Measurements from ENCODE around the gene TBC1D14. TPM values are rescaled to one million over a fixed set of nuclear protein-coding genes. Genes with fewer than 3 reads are reported as not detected.
"Not testable (repeated sequence)": the region's sequence is repeated elsewhere in the genome, so short reads cannot be mapped to it uniquely, and the experiment has no call there.

Gene TBC1D14
- total RNA-seq, 2 experiments from 2014 or later: 53.7 to 55.3 TPM

DNA sequence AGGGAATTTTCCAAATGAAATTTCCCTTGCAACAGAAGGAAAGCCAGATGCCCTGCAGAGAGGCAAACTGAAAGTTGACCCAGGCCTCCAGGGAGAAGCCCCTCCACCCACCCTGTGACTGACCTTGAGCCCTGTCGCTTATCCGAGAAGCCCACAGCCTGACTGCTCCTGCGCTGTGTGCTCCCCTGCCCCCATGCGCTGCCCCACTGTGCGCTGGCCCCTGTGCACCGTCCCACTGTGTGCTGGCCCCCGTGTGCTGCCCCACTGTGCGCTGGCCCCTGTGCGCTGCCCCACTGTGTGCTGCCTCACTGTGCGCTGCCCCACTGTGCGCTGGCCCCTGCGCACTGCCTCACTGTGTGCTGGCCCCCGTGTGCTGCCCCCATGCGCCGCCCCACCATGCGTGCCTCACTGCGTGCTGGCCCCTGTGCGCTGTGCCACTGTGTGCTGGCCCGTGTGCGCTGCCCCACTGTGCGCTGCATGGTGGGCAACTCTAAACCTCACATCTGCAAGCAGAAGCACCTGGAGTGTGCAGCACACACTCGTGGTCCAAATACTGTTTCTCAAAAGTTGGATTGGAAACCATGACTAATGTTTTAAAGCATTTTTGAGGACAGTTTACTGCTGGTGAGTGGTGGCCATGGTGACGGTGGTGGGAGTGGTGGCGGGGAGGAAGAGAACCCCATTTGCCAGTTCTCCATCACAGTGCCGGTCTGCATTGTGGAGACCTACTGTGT lies 166.5 kb downstream of the TBC1D14 start:
- Mint-ChIP-seq H3K27ac (no peak overlapping the region), H3K27me3 (peaks cover 32% of the 10 kb centered on the region), H3K36me3 (ENCODE audit: low read depth) (no peaks in the 10 kb centered on the region), H3K4me3 (no peak overlapping the region), H3K9me3 (no peaks in the 10 kb centered on the region), H3K4me1 (peaks cover 4% of the 10 kb centered on the region)
- DNase-seq: no peak
- ChIA-PET CTCF (no interaction called here), POLR2A (no interaction called here)

DNA sequence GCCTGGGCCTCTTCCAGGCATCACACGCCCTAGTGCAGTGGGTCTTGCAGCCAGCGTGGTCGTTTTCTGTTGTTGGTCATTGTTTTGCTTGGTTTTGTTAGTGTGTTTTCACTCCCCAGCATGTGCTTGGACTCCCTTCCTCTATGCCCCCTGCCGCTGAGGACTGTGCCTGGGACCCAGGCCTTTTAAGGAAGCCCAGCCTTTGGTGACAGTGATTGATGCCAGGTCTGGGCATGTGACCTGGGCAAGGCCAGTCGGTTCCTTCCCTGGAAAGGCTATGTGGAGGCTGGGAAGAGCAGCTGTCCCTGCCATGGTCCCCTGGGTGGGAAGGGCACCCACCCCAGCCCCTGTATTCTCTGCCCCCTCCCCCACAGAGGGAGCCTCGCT lies 167.1 kb downstream of the TBC1D14 start:
- peaks cover 33% of the 10 kb centered on the region for H3K27me3 Mint-ChIP-seq
- DNase-seq: no peak
- no peaks in the 10 kb centered on the region for H3K9me3 Mint-ChIP-seq
- no peak overlapping the region for H3K4me3 Mint-ChIP-seq
- H3K4me1 Mint-ChIP-seq: peaks cover 4% of the 10 kb centered on the region
- no peaks in the 10 kb centered on the region for H3K36me3 Mint-ChIP-seq (ENCODE audit: low read depth)
- H3K27ac Mint-ChIP-seq: no peak overlapping the region
- POLR2A ChIA-PET: no interaction called here
- CTCF ChIA-PET: no interaction called here

DNA sequence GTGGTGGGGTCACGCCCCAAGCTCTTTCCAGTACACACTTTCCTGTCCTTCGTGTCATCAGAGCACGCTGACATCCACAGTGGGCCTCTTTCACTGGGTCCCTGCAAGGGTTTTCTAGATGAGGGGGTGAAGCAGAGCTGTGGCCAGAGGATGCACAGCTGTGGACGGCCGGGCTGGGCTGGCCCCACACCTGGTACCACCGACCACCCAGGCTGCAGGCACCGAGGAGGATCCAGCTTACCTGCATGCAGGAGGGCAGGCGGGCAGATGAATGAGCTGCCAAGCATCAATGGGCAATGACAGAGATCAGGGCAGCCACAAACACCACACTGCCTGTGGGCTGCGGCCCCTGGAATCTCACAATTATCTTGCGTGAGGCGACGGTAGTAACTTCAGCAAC lies 167.7 kb downstream of the TBC1D14 start:
- no peaks in the 10 kb centered on the region for H3K36me3 Mint-ChIP-seq (ENCODE audit: low read depth)
- no peak for DNase-seq
- H3K4me1 Mint-ChIP-seq: peaks cover 6% of the 10 kb centered on the region
- no peaks in the 10 kb centered on the region for H3K9me3 Mint-ChIP-seq
- H3K27ac Mint-ChIP-seq: no peak overlapping the region
- ChIA-PET CTCF (no interaction called here), POLR2A (no interaction called here)
- peaks cover 33% of the 10 kb centered on the region for H3K27me3 Mint-ChIP-seq
- H3K4me3 Mint-ChIP-seq: no peak overlapping the region

GRCh38 chr4:7078025-7078424 lies 168.4 kb downstream of the TBC1D14 start:
- H3K27ac Mint-ChIP-seq: no peak overlapping the region
- ChIA-PET POLR2A (no interaction called here), CTCF (no interaction called here)
- no peaks in the 10 kb centered on the region for H3K36me3 Mint-ChIP-seq (ENCODE audit: low read depth)
- peaks cover 6% of the 10 kb centered on the region for H3K4me1 Mint-ChIP-seq
- no peaks in the 10 kb centered on the region for H3K9me3 Mint-ChIP-seq
- no peak for DNase-seq
- no peak overlapping the region for H3K4me3 Mint-ChIP-seq
- H3K27me3 Mint-ChIP-seq: peaks cover 33% of the 10 kb centered on the region

DNA sequence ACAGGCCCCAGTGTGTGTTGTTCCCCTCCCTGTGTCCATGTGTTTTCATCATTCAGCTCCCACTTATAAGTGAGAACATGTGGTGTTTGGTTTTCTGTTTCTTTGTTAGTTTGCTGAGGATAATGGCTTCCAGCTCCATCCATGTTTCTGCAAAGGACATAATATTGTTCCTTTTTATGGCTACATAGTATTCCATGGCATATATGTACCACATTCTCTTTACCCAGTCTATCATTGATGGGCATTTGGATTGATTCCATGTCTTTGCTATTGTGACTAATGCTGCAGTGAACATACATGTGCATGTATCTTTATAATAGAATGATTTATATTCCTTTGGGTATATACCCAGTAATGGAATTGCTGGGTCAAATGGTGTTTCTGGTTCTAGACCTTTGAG lies 169.9 kb downstream of the TBC1D14 start:
- CTCF ChIA-PET: interaction anchor here (0.7 to 1.6 kb wide), 5 partner anchors 9 to 361 kb away, joined by 3 to 4 read pairs (median 3); a partner anchor contains a TSS
- H3K27me3 Mint-ChIP-seq: peaks cover 42% of the 10 kb centered on the region
- POLR2A ChIA-PET; H3K4me1 Mint-ChIP-seq; H3K9me3 Mint-ChIP-seq; H3K4me3 Mint-ChIP-seq; H3K27ac Mint-ChIP-seq; H3K36me3 Mint-ChIP-seq (ENCODE audit: low read depth); DNase-seq: not testable (repeated sequence)

GRCh38 chr4:7079909-7080308 lies 170.3 kb downstream of the TBC1D14 start:
- not testable (repeated sequence) for DNase-seq; H3K4me1 Mint-ChIP-seq; H3K9me3 Mint-ChIP-seq; H3K4me3 Mint-ChIP-seq; H3K27ac Mint-ChIP-seq; H3K36me3 Mint-ChIP-seq (ENCODE audit: low read depth)
- CTCF ChIA-PET: interaction anchor here (1.1 to 1.6 kb wide), 4 partner anchors 11 to 362 kb away, joined by 3 to 4 read pairs (median 3); a partner anchor contains a TSS
- peaks cover 46% of the 10 kb centered on the region for H3K27me3 Mint-ChIP-seq
- POLR2A ChIA-PET: interaction anchor here (1.0 kb wide), 1 partner anchor 12 kb away, joined by 3 read pairs; the partner anchor contains the start of gene GRPEL1

Other genes starting within 250 kb of the TBC1D14 start
- gene S100P, start 215.9 kb upstream of the TBC1D14 start, total RNA-seq: 100 to 1,000 TPM; 165 to 176 TPM
- 10 to 100 TPM; 81.9 to 83.1 TPM for gene MRFAP1L1, start 200.0 kb upstream of the TBC1D14 start, total RNA-seq
- gene BLOC1S4, start 193.7 kb upstream of the TBC1D14 start, total RNA-seq: 10 to 100 TPM; 22.9 to 23.2 TPM
- gene KIAA0232, start 127.1 kb upstream of the TBC1D14 start, total RNA-seq: 10 to 100 TPM; 23.2 to 24.1 TPM
- gene TADA2B, start 133.5 kb downstream of the TBC1D14 start, total RNA-seq: 10 to 100 TPM; 26.6 to 27.3 TPM
- gene GRPEL1, start 158.2 kb downstream of the TBC1D14 start, total RNA-seq: 10 to 100 TPM; 39.8 to 40.0 TPM